HG02798 (cell line): Measurements from ENCODE around the gene N4BP3.
"Not testable (repeated sequence)": the region's sequence is repeated elsewhere in the genome, so short reads cannot be mapped to it uniquely, and the experiment has no call there.

ENCODE experiments used
- ATAC-seq: cut with Tn5 transposase; IDR thresholded peaks from one replicate; pipeline ENCODE4 v1.9.1; 2021; ENCODE audit warnings: mild to moderate bottlenecking; ENCODE audit not compliant: unreplicated experiment, poor library complexity

The N4BP3 gene

DNA sequence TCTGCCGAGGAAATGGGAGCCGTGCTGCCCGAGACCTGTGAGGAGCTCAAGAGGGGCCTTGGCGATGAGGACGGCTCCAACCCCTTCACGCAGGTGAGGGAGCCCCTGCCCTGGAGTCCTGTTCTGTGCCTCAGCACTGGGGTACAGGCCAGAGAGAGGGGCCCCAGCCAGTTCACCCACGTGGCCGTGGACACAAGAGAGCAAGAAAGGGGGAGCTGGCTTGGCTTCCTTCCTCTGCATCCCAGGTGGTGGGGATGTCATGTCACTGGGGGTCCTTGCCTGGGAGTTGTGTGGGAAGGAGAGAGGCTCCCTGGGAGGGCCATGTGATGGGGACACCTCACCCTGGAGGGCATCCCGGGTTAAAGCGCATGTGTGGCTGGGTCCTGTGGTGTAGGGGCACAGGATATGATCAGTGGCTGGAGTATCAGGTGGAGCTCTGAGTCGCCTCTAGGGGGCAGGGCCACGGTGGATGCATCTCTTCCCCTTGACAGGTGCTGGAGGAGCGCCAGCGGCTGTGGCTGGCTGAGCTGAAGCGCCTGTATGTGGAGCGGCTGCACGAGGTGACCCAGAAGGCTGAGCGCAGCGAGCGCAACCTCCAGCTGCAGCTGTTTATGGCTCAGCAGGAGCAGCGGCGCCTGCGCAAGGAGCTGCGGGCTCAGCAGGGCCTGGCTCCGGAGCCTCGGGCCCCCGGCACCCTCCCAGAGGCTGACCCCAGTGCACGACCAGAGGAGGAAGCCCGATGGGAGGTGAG is 7.5 kb downstream of the N4BP3 start:
- peak; percentile 87 for ATAC-seq

DNA sequence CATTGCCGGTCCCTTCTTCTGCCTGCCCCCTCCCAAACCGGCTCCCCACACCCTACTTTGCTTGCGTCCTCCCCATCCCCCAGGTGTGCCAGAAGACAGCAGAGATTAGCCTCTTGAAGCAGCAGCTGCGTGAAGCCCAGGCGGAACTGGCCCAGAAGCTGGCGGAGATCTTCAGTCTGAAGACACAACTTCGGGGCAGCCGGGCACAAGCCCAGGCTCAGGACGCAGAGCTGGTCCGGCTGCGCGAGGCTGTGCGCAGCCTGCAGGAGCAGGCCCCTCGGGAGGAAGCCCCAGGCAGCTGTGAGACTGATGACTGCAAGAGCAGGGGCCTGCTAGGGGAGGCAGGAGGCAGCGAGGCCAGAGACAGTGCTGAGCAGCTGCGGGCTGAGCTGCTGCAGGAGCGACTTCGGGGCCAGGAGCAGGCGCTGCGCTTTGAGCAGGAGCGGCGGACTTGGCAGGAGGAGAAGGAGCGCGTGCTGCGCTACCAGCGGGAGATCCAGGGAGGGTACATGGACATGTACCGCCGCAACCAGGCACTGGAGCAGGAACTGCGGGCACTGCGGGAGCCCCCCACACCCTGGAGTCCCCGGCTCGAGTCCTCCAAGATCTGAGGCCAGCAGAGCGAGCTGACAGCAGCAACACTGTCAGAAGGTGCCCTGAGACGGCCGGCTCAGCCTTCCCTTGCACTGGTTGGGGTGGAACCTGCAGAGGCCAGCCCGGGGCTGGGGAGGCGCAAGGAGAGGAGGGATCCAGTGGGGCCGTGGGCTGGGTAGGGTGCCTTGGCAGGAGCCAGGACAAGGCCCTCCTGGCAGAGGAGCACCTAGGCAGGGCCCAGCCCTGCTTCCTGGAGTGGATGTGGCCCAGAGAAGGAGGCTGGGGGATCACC is 8.3 kb downstream of the N4BP3 start:
- ATAC-seq, result no peak

DNA sequence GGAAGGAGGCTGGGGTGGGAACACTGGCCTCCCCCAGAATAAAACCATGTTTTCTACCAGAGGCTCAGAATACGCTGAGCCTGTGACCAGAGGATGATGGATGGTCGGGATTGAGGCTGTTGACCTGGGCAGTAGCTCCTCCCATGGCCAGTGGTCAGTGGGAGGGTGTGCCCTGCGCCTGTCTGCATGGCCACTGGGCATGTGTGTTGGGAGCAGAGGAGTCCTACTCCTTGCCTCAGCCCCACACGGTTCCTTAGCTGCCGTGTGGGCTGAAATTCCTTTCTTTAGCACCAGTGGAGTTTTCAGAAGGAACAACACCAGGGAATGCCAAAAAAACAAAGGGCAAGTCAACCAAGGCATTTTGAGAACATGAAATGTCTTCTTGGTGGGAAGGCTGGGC is 9.0 kb downstream of the N4BP3 start:
- ATAC-seq, result no peak

DNA sequence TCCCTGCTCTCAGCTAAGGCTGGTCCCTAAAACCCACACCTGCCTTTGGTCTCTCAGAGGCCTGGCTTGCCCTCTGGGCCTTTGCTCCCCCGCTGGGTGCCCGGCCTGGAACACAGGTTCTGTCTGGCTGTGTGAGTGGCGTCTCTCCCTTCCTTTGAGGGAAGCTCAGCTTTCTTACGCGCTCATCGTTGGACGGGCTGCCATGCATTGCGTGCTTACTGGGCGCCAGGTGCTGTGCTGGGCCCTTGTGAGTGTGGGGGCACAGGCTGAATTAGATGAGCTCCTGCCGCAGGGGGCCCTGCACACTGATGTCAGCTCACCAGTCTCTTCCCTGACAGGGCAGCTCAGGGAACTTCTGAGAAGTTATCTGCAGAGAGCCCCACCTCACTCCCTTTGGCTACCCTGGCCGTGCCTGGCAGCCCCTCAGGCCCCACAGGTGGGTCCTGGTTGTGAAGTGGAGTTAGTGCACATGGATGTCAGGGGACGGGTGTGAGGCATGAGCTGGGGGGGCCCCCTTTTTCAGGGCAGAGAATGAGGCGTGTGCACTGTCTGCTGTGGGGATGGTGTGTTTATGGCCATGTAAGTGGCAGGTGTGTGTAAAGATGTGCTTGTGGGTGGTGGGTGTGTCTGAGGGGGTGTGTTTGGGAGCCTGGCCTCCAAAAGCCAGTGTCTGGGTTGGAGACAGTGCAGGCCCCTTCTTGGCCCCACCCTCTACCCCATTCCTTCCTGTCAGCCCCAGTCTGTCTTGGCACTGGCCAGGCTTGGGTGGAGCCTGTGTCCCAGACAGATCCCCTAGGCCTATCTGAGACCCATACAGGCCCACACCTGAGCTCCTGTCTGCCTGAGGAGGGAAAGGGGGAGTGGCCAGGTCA is 10.0 kb downstream of the N4BP3 start:
- no peak for ATAC-seq

DNA sequence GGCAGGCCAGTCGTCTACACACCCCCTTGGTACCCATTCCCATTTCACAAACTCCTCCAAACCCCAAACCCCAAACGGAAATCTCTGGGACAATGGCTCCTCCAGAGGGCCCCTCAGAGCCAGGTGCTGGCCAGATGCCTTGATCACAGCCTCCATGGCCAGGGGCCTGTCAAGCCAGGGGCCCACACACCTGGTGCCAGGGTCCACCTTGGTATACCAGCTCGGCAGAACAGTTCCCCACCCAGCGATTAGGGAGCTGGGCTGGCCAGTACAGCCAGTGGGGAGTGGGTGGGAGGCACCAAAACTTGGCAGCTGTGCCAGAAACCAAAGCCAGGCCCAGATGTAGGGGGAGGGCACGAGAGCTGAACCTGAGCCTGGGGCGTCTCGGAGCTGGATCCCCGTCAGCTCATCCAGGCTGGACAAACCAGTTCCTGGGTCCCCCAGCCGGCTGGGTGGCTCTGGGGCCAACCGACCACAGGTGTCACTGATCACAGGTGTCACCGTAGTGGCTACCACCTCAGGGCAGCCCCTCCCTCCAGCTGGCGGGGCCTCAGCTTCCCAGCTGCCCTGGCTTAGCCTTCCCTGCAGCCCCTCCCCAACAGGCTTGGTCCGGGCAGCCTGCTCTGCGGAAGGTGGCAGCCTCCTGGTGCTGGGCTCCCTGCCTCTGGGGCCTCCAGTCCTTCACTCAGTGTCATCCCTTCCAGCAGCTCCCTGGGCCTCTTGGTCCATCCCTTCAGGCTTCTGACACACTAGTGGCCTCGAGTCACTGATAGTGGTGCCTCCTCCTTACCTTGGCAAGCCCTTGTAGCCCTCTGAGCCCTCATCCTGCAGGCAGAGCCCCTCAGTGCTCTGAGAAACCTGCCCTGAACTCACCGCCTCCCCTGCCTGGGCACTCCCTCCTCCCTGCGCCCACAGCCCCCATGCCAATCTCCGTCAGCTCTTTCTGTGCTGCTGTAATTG is 10.9 kb downstream of the N4BP3 start:
- ATAC-seq, result no peak

DNA sequence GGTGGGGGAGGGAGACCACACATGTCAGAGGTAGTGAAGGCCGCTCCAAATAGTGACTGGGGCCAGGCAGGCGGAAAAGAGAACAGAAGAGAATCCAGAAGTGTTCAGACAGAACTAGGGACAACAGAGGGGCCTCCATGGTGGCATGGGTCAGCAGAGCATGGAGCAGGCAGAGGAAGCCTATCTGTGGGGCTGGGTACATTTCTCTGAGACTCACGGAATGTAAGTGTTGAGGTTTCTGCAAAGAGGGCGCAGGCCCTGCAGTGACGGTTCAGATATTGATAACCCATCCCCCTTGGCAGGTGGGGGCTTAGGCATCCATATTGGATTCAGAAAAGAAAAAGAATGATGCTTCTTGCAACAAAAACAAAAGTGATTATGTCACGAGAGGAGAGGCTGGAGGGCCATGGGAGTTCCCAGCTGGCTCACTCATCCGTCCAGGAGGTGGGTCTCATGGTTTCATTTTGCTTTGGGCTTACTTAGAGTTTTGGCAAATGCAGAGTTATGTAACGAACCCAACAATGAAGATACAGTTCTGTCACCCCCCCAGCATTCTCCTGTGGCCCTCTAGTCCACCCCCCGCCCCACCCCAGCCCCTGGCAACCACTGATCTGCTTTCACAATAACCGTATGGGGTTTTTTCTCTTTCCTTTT is 12.0 kb downstream of the N4BP3 start:
- ATAC-seq, result no peak

- ATAC-seq, result no peak
Measured at GRCh38 chr5:178126556-178126955, 13.2 kb downstream of the N4BP3 start.

DNA sequence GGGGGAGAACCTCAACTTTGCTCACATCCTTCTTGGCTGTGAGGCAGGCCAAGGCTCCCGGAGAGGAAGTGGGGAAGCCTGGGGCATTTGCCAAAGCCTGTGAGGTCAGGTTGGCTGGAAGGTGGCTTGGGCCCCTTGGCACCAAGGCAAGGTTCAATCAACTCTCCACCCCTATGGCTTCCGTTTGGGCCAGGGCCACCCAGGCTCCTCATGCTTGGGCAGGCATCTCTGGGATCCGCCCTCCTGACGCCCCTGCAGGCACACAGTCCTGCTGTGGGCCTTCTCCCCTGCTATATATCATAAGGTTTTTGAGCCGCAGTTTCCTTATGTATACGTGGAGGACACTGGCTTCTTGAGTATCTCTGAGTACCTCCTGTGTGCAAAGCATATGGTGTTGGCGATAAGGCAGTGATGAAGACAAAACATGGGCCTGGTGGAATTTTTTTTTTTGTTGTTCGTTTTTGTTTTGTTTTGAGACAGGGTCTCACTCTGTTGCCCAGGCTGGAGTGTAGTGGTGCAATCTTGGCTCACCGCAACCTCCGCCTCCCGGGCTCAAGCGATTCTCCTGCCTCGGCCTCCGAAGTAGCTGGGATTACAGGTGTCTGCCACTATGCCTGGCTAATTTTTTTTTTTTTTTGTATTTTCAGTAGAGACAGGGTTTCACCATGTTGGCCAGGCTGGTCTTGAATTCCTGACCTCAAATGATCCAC is 14.1 kb downstream of the N4BP3 start:
- ATAC-seq, result not testable (repeated sequence)

DNA sequence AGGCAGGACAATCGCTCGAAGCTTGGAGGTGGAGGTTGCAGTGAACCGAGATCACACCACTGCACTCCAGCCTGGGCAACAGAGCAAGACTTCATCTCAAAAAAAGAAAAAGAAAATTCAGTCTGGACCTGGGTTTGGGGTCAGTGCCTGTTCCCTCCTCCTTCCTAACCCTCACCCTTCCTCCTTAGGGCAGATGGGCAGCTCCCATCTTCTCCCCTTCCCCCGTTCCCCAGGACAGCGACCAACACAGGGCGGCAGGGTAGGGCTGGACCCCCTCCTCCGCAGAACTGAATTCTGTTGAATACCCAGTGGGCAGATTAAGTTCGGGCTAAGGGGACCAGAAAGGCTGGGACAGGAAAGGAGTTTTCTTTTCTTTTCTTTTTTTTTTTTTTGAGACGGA is 16.0 kb downstream of the N4BP3 start:
- no peak for ATAC-seq

GRCh38 chr5:178130234-178130575 is 16.9 kb downstream of the N4BP3 start:
- not testable (repeated sequence) for ATAC-seq

GRCh38 chr5:178130576-178131445 is 17.5 kb downstream of the N4BP3 start, which contains the start of gene RMND5B:
Gene RMND5B (plus strand): TSS chr5:178131014. CDS start chr5:178138120, 7,106 bp downstream.
- peak; percentile 92 for ATAC-seq

DNA sequence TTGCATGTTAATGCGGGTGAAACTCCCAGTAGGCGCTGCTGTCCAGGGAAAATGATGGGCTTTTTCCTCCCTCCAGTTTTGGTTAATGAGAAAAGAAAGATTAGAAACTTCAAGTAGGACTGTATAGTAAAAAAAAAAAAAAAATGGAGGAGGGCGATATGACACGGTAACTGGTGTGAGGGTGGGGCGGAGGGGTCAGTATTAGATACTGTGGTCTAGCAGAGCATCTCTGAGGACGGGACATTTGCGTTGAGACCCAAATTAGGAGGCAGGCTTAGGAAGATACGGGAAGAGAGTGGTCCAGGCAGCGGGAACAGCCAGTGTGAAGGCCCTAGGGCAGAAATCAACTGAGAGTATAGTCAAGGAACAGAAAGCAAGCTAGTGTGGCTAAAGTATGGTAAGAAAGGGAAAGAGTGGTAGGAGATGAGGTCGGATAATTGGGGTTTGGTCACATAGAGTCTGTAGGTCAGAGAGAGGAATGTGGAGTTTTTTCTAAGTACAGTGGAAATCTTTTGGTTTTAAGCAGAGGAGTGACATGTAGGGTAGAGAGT is 18.2 kb downstream of the N4BP3 start:
- ATAC-seq, result no peak

DNA sequence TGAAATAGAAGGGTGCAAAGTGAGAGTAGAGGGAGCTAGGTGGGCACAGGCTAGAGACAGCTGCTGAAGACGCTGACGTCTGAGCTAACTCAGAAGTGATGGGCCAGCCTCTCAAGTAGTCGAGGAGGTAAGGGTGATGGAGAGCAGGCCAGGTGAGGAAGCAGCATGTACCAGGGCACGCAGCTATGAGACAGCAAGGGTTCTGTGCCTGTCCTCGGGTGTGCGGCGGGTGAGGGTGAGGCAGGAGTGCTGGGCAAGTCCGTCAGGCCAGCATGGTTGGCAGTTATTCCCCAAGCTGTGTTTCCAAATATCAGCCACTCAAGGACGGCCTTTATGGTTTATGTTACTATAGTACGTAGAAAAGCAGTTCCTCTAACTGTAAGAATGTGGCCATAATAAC is 23.7 kb downstream of the N4BP3 start:
- ATAC-seq, result no peak

- no peak for ATAC-seq
Measured at GRCh38 chr5:178137991-178138390, 24.7 kb downstream of the N4BP3 start.

DNA sequence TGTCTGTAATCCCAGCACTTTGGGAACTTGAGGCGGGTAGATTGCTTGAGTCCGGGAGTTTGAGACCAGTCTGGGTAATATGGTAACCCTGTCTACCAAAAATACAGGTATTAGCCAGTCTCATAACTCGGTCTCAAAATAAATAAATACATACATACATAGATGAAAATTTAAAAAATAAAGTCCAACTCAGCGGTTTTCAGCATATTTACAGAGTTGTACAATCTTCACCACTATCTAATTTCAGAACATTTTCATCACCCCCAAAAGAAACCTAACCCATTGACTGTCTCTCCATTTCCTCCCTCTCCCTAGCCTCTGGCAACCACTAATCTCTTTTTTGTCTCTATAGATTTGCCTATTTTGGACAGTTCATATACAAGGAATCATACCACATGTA is 28.2 kb downstream of the N4BP3 start:
- no peak for ATAC-seq

- ATAC-seq, result no peak
Measured at GRCh38 chr5:178142642-178143041, 29.3 kb downstream of the N4BP3 start.

DNA sequence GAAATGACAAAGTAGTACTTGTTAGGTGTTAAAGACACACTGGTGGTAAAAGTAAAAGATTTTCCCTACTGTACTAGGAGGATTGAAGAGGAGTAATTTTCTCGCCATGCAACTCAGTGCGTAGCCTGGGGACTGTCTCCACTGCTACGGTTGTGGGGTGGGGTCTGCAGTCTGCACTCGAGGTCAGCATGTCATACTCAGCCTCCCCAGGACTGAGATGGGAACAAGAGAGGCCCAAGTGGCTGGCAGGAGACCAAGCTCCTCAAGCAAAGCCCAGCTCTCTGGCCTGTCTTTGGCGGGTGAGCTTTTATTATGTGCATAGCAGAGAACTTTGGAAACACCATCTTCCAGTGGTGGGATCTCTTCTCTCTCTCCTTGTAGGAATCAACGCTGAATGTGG is 29.9 kb downstream of the N4BP3 start:
- no peak for ATAC-seq
